ENCODE data around the gene CLDN3.
"Not testable (repeated sequence)": the region's sequence is repeated elsewhere in the genome, so short reads cannot be mapped to it uniquely, and the experiment has no call there.

The CLDN3 gene

GRCh38 chr7:73734619-73735527 lies 35.2 kb downstream of the CLDN3 start:
- no peak overlapping the region for H3K4me3 Mint-ChIP-seq
- peaks cover 7% of the 10 kb centered on the region for H3K36me3 Mint-ChIP-seq (ENCODE audit: low read depth)
- H3K27ac Mint-ChIP-seq = peak overlapping the region; percentile 28
- no peaks in the 10 kb centered on the region for H3K27me3 Mint-ChIP-seq
- H3K4me1 Mint-ChIP-seq (ENCODE audit: low read depth) = peaks cover 10% of the 10 kb centered on the region
- H3K9me3 Mint-ChIP-seq = no peaks in the 10 kb centered on the region

GRCh38 chr7:73732397-73732796 lies 37.7 kb downstream of the CLDN3 start:
- Mint-ChIP-seq H3K9me3 (no peaks in the 10 kb centered on the region), H3K27me3 (peaks cover 10% of the 10 kb centered on the region), H3K36me3 (ENCODE audit: low read depth) (peaks cover 7% of the 10 kb centered on the region), H3K27ac (no peak overlapping the region), H3K4me1 (ENCODE audit: low read depth) (peaks cover 4% of the 10 kb centered on the region), H3K4me3 (no peak overlapping the region)

DNA sequence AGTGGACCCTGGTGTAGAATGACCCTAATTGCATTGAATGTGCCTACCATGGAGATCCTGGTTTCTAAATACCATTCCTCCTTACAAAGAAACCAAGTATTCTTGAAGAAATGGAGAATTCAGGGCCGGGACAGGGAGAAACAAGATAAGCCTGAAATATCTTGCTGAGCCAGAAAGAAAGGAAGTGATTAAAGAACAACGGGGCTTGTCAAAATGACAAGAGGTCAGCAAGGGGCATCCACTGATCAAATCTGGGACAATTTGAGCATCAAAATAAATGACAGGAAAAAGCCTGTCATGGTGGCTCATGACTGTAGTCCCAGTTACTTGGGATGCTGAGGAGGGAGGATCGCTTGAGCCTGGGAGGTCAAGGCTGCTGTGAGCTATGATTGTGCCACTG lies 39.6 kb downstream of the CLDN3 start:
- Mint-ChIP-seq H3K27me3 (peaks cover 10% of the 10 kb centered on the region), H3K4me1 (ENCODE audit: low read depth) (peaks cover 4% of the 10 kb centered on the region), H3K36me3 (ENCODE audit: low read depth) (no peaks in the 10 kb centered on the region), H3K9me3 (no peaks in the 10 kb centered on the region), H3K4me3 (no peak overlapping the region), H3K27ac (no peak overlapping the region)

DNA sequence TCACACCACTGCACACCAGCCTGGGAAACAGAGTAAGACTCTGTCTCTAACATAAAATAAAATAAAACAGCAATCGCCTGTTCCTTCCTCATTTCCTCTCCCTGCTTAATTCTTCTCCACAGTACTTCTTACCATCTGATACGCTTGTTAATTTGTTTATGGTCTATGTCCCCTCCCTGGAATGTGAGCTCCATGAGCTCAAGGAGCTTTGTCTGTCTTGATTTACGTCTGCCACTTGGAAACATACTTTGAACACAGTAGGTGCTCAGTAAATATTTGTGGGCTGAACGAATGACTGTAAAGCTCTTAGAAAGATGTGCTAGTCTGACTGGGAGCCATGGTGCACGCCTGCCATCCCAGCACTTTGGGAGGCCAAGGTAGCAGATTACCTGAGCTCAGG lies 41.5 kb downstream of the CLDN3 start:
- Mint-ChIP-seq H3K4me1 (ENCODE audit: low read depth) (no peaks in the 10 kb centered on the region), H3K36me3 (ENCODE audit: low read depth) (no peaks in the 10 kb centered on the region)

GRCh38 chr7:73727952-73728351 lies 42.1 kb downstream of the CLDN3 start:
- H3K4me1 Mint-ChIP-seq (ENCODE audit: low read depth) = no peaks in the 10 kb centered on the region
- H3K4me3 Mint-ChIP-seq = no peak overlapping the region
- H3K27ac Mint-ChIP-seq = no peak overlapping the region
- H3K36me3 Mint-ChIP-seq (ENCODE audit: low read depth) = no peaks in the 10 kb centered on the region
- H3K27me3 Mint-ChIP-seq = peaks cover 10% of the 10 kb centered on the region
- H3K9me3 Mint-ChIP-seq = no peaks in the 10 kb centered on the region

More for the DNA sequence above, 41.5 kb downstream of the CLDN3 start:
- no peaks in the 10 kb centered on the region for H3K9me3 Mint-ChIP-seq
- H3K4me3 Mint-ChIP-seq = no peak overlapping the region
- H3K27ac Mint-ChIP-seq = no peak overlapping the region
- peaks cover 10% of the 10 kb centered on the region for H3K27me3 Mint-ChIP-seq

- Mint-ChIP-seq H3K36me3 (ENCODE audit: low read depth) (no peaks in the 10 kb centered on the region), H3K27me3 (peaks cover 10% of the 10 kb centered on the region), H3K27ac (no peak overlapping the region), H3K4me3 (no peak overlapping the region), H3K9me3 (no peaks in the 10 kb centered on the region), H3K4me1 (ENCODE audit: low read depth) (no peaks in the 10 kb centered on the region)
These were observed 44.0 kb downstream of the CLDN3 start for GRCh38 chr7:73726083-73726466.

DNA sequence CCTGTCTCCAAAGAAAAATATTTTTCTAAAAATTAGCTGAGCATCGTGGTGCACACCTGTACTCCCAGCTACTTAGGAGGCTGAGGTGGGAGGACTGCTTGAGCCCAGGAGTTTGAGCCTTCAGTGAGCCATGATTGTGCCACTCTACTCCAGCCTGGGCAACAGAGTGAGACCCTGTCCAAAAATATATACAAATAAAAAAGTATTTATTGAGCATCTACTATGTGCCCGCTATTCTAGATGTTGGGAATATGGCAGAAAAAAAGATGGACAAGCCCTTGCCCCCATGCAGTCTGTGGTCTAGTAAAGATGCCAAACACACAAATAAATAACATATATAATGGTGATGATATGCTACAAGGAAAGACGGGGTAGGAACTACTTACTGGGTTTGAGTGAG lies 46.3 kb downstream of the CLDN3 start:
- H3K4me3 Mint-ChIP-seq = no peak overlapping the region
- peaks cover 17% of the 10 kb centered on the region for H3K27me3 Mint-ChIP-seq
- H3K36me3 Mint-ChIP-seq (ENCODE audit: low read depth) = no peaks in the 10 kb centered on the region
- H3K27ac Mint-ChIP-seq = no peak overlapping the region
- no peaks in the 10 kb centered on the region for H3K9me3 Mint-ChIP-seq
- H3K4me1 Mint-ChIP-seq (ENCODE audit: low read depth) = peaks cover 6% of the 10 kb centered on the region

DNA sequence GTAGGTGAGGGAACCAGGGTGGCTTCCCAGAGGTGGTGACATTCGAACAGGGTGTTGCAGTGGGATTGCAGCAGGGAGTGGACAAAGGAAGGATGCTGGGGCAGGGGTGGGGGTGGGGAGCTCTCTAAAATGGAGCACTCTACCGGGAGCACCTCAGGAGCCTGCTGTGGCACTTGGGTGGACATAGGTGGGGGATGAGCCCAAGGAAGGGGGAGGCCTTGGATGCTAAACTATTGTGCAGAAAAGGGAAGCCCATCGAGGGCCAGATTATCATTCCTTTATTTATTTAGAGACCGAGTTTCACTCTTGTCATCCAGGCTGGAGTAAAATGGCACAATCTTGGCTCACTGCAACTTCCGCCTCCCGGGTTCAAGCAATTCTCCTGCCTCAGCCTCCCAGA lies 47.3 kb downstream of the CLDN3 start:
- Mint-ChIP-seq H3K36me3 (ENCODE audit: low read depth) (no peaks in the 10 kb centered on the region), H3K4me1 (ENCODE audit: low read depth) (peaks cover 11% of the 10 kb centered on the region), H3K4me3 (no peak overlapping the region), H3K27ac (no peak overlapping the region), H3K27me3 (peaks cover 8% of the 10 kb centered on the region), H3K9me3 (no peaks in the 10 kb centered on the region)

GRCh38 chr7:73722182-73722581 lies 47.9 kb downstream of the CLDN3 start:
- H3K27me3 Mint-ChIP-seq, H3K4me3 Mint-ChIP-seq: not testable (repeated sequence)

DNA sequence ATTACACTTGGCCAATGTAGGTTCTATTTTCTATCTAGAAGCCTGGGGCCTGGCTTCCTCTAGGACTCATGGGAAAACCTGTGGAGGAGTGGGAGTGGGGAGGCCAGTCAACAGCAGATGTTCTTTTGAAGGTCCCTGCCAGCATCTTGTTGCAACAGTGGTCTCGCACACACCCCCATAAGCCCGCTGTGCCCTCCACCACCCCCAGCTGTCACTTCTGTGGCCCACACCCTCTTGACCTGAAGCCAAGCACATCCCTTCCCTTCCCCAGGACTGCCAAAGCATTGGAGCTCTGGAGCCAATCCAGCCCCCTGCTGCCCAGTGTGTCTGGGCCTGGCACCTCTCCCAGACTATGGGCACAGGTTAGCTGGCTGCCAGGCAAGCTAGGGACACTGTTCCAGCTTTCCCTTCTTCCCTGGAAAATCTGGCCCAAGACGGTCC lies 48.7 kb downstream of the CLDN3 start:
- H3K27ac Mint-ChIP-seq = no peak overlapping the region
- no peaks in the 10 kb centered on the region for H3K36me3 Mint-ChIP-seq (ENCODE audit: low read depth)
- H3K4me3 Mint-ChIP-seq = no peak overlapping the region
- no peaks in the 10 kb centered on the region for H3K9me3 Mint-ChIP-seq
- H3K27me3 Mint-ChIP-seq = peaks cover 6% of the 10 kb centered on the region
- peaks cover 23% of the 10 kb centered on the region for H3K4me1 Mint-ChIP-seq (ENCODE audit: low read depth)

More at GRCh38 chr7:73722182-73722581, 47.9 kb downstream of the CLDN3 start:
- H3K27ac Mint-ChIP-seq; H3K9me3 Mint-ChIP-seq; H3K36me3 Mint-ChIP-seq (ENCODE audit: low read depth): not testable (repeated sequence)
- peaks cover 17% of the 10 kb centered on the region for H3K4me1 Mint-ChIP-seq (ENCODE audit: low read depth)

- peak overlapping the region; percentile 64 for H3K4me3 Mint-ChIP-seq
These were observed 49.6 kb downstream of the CLDN3 start for GRCh38 chr7:73720443-73720842.

DNA sequence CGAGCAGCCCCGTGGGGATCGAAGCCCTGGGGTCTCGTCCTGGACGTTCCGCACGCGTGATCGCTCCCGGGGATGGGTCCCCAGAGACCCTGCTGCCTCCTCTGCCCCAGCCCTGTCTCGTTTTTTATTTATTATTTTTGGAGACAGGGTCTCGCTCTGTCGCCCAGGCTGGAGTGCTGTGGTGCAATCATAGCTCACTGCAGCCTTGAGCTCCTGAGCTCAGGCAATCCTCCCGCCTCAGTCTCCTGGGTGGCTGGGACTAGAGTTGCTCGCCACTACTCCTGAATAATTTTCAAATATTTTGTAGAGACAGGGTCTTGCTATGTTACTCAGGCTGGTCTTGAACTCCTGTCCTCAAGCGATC lies 50.3 kb downstream of the CLDN3 start:
- Mint-ChIP-seq H3K36me3 (ENCODE audit: low read depth) (no peaks in the 10 kb centered on the region), H3K9me3 (no peaks in the 10 kb centered on the region), H3K4me1 (ENCODE audit: low read depth) (peaks cover 36% of the 10 kb centered on the region), H3K27ac (peak overlapping the region; percentile 31), H3K27me3 (peaks cover 6% of the 10 kb centered on the region), H3K4me3 (peak overlapping the region; percentile 64)

More at GRCh38 chr7:73720443-73720842, 49.6 kb downstream of the CLDN3 start:
- peaks cover 32% of the 10 kb centered on the region for H3K4me1 Mint-ChIP-seq (ENCODE audit: low read depth)
- not testable (repeated sequence) for H3K36me3 Mint-ChIP-seq (ENCODE audit: low read depth); H3K27me3 Mint-ChIP-seq; H3K27ac Mint-ChIP-seq; H3K9me3 Mint-ChIP-seq

Data from stimulated activated naive CD8-positive, alpha-beta T cell treated with anti-CD3 and anti-CD28 coated beads, Interleukin-15, Interleukin-2, amounts not matched to agents 100 ng/mL and 50 ng/mL, for 24 hours (primary cell).